Muscle of arm (tissue), 12 donors: ENCODE data around the gene SMAD7. TPM values are rescaled to one million over a fixed set of nuclear protein-coding genes. Genes with fewer than 3 reads are reported as not detected.

ENCODE experiments used
- DNase-seq: peaks from one replicate; pipeline ENCODE4 v3.0.0-alpha.2; 2013
- polyA plus RNA-seq, 12 donors: library from polyadenylated mRNA; unstranded; fragments of 120-200 nt; gene quantifications; one replicate each; pipeline ENCODE4 v1.2.1, GENCODE V29; 2013; ENCODE audit not compliant: insufficient read length in 12 of 12

SMAD7 gene
- polyA plus RNA-seq, 12 donors, result 9.2 to 23.4 (median 11.8) TPM; not detected in 1

- no peak for DNase-seq
These were observed 53.8 kb downstream of the SMAD7 start for GRCh38 chr18:48896875-48897511.

GRCh38 chr18:48896326-48896874 lies 54.4 kb downstream of the SMAD7 start:
- no peak for DNase-seq

GRCh38 chr18:48894799-48895346 lies 55.9 kb downstream of the SMAD7 start:
- no peak for DNase-seq

GRCh38 chr18:48893608-48894600 lies 56.9 kb downstream of the SMAD7 start:
- no peak for DNase-seq

- DNase-seq, result no peak
These were observed 57.6 kb downstream of the SMAD7 start for GRCh38 chr18:48893061-48893607.

GRCh38 chr18:48892146-48892855 lies 58.5 kb downstream of the SMAD7 start:
- no peak for DNase-seq

- DNase-seq, result no peak
These were observed 59.0 kb downstream of the SMAD7 start for GRCh38 chr18:48891721-48892120.

GRCh38 chr18:48889981-48890762 lies 60.6 kb downstream of the SMAD7 start:
- no peak for DNase-seq

GRCh38 chr18:48889115-48889941 lies 61.4 kb downstream of the SMAD7 start:
- DNase-seq, result no peak

GRCh38 chr18:48888773-48889080 lies 62.0 kb downstream of the SMAD7 start:
- no peak for DNase-seq

GRCh38 chr18:48887905-48888772 lies 62.6 kb downstream of the SMAD7 start:
- no peak for DNase-seq

- DNase-seq, result no peak
These were observed 63.4 kb downstream of the SMAD7 start for GRCh38 chr18:48887294-48887904.

GRCh38 chr18:48886520-48887293 lies 64.1 kb downstream of the SMAD7 start:
- DNase-seq, result no peak

- DNase-seq, result no peak
These were observed 64.8 kb downstream of the SMAD7 start for GRCh38 chr18:48885924-48886400.

- no peak for DNase-seq
These were observed 65.4 kb downstream of the SMAD7 start for GRCh38 chr18:48885266-48885923.

GRCh38 chr18:48884771-48885170 lies 66.0 kb downstream of the SMAD7 start:
- no peak for DNase-seq

- no peak for DNase-seq
These were observed 66.5 kb downstream of the SMAD7 start for GRCh38 chr18:48884306-48884705.
